ENCODE results near the gene PRKACB.

Gene PRKACB

DNA sequence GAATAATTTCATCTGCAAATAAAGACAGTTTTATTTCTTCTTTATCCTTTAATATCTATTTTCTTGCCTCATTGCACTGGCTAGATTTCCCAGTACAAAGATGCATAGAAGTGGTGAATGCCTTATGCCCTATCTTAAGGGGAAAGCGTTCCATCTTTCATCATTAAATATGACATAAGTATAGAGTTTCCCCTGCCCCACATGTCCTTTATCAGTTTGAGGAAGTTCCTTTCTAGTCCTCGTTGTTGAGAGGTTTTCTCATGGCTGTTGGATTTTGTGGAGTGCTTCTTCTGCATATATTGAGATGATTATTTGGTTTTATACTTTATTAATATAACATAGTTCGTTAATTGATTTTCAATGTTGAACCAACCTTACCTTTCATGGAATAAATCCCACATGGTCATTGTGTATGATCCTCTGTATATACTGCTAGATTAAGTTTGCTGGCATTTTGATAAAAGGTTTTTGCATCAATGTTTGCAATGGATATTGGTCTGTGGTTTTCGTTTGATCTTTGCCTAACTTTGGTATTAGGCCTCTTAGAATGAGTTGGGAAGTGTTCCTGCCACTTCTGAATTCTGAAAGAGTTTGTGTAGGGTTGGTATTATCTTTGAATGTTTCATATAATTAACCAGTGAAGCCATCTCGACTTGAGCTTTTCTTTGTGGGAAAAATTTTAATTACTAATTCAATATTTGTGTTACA is 15.6 kb downstream of the PRKACB start:
- DNase-seq: no peak

GRCh38 chr1:84162295-84162694 is 18.2 kb downstream of the PRKACB start:
- no peak for DNase-seq

DNA sequence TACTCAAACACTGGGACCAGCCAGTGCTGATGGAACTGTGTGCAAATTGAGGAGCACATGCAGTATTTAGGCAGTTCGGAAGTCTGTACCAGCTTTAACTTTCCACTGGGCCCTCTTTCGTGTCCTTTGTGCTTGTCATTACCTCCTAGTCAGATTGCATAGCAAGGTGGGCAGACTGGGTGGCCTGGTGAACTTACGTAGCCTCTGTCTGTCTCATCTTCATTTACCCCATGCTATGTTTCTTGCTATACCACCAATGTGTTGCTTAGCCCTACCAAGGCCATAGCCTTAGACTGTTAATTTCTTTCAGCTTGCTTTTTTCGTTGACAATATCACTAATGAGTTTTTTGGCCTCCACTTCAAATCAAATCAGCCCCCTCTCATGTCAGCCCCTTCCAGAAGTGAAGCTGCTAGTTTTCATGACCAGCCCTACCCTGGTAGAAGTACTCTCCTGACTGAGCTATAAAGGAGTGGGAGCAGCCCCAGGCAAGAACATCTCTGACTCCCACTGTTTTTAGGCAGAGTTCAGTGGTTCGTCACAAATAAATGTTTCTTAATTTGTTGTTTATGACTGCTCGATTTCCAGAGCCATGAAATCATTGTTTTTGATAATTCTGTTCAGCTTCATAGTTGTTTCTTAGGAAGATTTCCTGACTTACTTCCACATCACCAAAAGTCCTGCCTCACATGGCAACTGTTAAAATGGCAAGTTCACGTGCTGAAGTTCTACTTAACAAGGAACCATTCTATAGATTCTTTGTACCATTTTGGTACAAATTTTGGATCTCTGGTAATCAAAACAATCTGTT is 19.3 kb downstream of the PRKACB start:
- DNase-seq: no peak

DNA sequence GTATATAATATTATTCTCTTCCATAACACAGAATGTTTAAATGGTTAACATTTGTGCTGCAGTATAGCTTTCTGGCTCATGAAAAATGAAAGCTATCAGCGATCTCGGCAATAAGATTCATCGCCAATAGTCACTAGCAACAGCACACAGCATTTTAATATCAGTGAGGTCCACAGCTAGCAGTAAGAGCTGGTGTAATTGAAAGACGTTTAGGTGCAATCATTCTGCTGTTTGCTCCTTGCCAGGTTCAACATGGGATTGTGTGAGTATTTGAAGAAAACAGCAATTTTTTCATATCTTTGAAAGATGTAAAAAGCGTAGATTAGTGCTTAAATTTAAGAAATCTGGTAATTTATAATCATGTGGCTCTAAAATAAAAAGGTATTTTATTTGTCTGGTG is 20.1 kb downstream of the PRKACB start:
- no peak for DNase-seq

GRCh38 chr1:84164567-84165021 is 20.5 kb downstream of the PRKACB start:
- no peak for DNase-seq

DNA sequence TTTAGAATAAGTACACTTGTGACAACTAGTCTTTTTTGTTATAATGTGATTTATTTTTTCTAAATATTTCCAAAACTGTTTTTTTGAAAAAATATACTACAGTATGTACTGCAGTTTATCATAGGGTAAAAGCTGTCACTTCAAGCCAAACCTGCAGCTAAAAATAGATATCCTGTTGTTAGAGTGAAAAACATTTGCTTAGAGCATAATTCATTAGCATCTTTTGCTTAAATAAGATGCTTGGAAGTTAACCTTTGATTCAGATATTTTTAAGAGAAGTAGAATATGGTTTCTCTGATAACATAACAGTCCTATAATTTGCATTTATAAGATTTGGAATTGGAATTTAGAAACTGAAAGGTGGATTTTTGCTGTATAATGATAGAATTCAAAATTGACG is 21.5 kb downstream of the PRKACB start:
- no peak for DNase-seq

- no peak for DNase-seq
Observed at GRCh38 chr1:84166797-84167196, 22.7 kb downstream of the PRKACB start.

GRCh38 chr1:84168783-84169182 is 24.7 kb downstream of the PRKACB start:
- no peak for DNase-seq

- DNase-seq: no peak
Observed at GRCh38 chr1:84170171-84170570, 26.1 kb downstream of the PRKACB start.

- DNase-seq: no peak
Observed at GRCh38 chr1:84171481-84171880, 27.4 kb downstream of the PRKACB start.

DNA sequence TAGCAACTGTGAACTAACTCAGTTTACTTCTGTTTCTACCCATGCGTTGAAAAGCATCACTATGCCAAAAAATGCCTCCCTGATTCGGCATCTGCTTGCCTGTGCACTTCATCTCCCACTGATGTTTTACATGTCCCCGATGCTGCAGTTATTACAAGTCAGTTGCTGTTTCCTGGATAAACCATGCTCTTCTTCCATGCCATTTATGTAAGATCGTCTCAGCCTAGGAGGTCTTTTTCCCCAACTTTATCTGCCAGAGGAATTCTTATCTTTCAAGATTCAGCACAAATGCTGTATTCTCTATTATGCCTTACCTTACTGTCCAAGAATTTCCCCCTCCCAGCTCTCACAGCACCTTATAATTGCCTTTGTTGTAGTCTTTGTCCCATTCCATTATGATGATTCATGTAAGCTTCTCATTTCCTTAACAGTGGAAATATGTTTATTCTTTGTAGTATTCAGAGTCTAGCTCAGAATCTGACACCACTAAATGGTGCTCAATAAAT is 30.0 kb downstream of the PRKACB start:
- no peak for DNase-seq

GRCh38 chr1:84181350-84182005 is 37.4 kb downstream of the PRKACB start:
- no peak for DNase-seq

GRCh38 chr1:84190455-84190854 is 46.4 kb downstream of the PRKACB start:
- DNase-seq: no peak

DNA sequence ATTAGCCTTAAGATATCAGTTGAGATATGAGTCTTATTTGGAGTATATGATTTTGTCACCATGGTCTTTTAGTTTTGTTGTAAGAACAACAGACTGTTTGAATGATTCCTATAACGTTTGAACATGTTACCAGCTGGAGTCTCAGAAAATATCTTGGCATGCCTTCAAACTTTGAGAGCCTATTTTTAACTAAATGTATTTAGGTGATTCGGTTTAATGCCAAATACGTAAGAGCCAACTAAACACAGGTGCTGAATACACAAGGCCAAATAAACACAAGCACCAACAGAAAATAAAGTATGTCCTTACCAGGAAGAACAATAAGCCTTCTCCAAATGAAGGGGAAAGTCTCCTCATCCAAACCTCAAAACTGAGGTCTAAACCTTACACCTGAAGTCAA is 48.6 kb downstream of the PRKACB start:
- no peak for DNase-seq

DNA sequence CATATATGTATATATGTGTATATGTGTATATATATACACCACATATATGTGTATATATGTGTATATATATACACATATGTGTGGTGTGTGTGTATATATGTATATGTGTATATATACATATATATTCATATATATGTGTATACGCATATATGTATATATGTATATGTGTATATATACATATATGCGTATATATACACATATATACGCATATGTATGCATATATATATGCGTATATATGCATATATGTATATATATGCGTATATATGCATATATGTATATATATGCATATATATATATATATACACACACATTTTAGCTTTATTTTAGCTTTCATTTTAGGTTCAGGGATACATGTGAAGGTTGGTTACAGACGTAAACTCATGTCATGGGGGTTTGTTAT is 54.8 kb downstream of the PRKACB start:
- DNase-seq: no peak

- DNase-seq: no peak
Observed at GRCh38 chr1:84199257-84199656, 55.2 kb downstream of the PRKACB start.

GRCh38 chr1:84202126-84202525 is 58.1 kb downstream of the PRKACB start:
- no peak for DNase-seq

- no peak for DNase-seq
Observed at GRCh38 chr1:84206375-84206774, 62.3 kb downstream of the PRKACB start.

DNA sequence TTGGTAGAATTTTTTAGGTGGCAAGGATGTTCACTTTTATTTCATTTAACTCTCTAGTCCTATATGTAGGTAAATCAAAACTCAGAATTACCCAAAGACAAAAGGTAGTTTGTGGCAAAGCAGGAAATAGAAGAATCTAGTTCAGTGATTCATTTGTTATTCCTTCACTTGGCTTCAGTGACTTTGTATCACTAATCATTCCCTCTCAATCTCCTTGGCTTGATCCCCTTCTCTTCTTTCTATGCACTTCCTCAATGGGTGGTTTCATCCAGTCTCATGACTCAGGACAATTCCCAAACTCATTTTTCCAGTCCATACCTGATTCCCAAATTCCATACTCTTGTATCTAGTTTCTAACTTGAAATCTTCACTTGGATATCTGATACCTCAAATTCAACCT is 64.9 kb downstream of the PRKACB start:
- no peak for DNase-seq

- no peak for DNase-seq
Observed at GRCh38 chr1:84214115-84214956, 70.3 kb downstream of the PRKACB start.

GRCh38 chr1:84217239-84217638 is 73.2 kb downstream of the PRKACB start:
- no peak for DNase-seq

DNA sequence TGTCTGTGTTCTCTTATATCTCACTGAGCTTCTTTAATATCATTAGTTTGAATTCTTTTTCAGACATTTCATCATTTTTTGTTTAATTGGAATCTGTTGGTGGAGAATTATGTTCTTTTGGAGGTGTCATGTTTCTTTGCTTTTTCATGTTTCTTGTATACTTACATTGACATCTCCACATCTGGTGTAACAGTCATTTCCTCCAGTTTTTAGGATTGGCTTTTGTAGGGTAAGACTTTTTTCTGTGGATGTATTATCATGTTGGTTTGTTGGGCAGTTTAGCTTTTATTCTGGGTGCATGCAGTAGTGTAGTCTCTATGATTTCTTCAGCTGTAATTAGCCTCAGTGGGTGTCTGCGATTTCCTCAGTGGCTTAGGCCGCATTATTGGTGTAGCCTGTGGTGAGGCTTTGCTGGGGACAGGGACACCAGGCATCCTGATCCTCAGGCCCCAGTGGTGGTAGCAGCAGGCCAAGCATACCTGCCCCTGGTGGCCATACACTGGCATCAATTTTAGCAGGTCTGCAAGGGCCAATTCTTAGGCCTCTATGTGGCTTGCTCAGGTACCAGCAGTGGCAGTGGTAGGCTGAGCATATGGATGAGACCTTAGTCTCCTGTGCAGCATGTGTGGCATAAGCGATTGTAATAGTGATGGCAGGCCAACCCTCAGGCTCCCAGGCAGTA is 79.8 kb downstream of the PRKACB start:
- no peak for DNase-seq
